ENCODE measurements around the gene TSHZ3.

DNA sequence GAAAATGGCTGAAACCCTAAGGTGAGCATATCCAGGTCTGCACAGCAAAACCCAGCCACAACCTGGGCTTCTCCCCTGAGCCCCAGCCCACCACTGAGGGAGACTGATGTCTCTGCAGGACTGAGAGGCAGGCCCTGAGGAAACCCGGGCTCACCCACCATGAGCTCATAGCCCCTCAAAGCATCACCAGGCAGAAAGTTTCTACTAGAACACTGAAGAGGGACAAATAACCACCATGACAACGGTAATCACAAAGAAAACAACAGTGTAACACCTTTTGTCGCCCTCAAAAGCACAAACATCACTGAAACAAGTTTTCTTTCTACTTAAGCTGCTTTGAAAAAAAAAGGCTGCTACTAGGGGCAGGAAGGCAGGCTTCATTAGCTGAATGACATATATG is 29.8 kb downstream of the TSHZ3 start:
- TF ChIP-seq, protein P1, sequence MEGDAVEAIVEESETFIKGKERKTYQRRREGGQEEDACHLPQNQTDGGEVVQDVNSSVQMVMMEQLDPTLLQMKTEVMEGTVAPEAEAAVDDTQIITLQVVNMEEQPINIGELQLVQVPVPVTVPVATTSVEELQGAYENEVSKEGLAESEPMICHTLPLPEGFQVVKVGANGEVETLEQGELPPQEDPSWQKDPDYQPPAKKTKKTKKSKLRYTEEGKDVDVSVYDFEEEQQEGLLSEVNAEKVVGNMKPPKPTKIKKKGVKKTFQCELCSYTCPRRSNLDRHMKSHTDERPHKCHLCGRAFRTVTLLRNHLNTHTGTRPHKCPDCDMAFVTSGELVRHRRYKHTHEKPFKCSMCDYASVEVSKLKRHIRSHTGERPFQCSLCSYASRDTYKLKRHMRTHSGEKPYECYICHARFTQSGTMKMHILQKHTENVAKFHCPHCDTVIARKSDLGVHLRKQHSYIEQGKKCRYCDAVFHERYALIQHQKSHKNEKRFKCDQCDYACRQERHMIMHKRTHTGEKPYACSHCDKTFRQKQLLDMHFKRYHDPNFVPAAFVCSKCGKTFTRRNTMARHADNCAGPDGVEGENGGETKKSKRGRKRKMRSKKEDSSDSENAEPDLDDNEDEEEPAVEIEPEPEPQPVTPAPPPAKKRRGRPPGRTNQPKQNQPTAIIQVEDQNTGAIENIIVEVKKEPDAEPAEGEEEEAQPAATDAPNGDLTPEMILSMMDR (IDR thresholded peaks at IDR 0.05): no peak
- TF ChIP-seq POLR2AphosphoS5 (IDR thresholded peaks at IDR 0.05) (no peak), POLR2A (IDR thresholded peaks at IDR 0.05) (no peak)

Measured in suprapubic skin (tissue), 4 donors.